T-helper 2 cell (primary cell): ENCODE data around the gene MTIF2.
"Not testable (repeated sequence)": the region's sequence is repeated elsewhere in the genome, so short reads cannot be mapped to it uniquely, and the experiment has no call there.

Experiments
- DNase-seq, 5 experiments: peaks; one replicate each; pipeline versions ENCODE4 v3.0.0 to v3.0.0-alpha.2; 2012 to 2022
- total RNA-seq, 2 donors: gene quantifications; one replicate each; lab custom pipeline; 2026; lab: John Stamatoyannopoulos, UW

Gene MTIF2, protein sequence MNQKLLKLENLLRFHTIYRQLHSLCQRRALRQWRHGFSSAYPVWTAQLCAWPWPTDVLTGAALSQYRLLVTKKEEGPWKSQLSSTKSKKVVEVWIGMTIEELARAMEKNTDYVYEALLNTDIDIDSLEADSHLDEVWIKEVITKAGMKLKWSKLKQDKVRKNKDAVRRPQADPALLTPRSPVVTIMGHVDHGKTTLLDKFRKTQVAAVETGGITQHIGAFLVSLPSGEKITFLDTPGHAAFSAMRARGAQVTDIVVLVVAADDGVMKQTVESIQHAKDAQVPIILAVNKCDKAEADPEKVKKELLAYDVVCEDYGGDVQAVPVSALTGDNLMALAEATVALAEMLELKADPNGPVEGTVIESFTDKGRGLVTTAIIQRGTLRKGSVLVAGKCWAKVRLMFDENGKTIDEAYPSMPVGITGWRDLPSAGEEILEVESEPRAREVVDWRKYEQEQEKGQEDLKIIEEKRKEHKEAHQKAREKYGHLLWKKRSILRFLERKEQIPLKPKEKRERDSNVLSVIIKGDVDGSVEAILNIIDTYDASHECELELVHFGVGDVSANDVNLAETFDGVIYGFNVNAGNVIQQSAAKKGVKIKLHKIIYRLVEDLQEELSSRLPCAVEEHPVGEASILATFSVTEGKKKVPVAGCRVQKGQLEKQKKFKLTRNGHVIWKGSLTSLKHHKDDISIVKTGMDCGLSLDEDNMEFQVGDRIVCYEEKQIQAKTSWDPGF
- 20.9 to 41.9 reads per million in 2 donors for total RNA-seq

DNA sequence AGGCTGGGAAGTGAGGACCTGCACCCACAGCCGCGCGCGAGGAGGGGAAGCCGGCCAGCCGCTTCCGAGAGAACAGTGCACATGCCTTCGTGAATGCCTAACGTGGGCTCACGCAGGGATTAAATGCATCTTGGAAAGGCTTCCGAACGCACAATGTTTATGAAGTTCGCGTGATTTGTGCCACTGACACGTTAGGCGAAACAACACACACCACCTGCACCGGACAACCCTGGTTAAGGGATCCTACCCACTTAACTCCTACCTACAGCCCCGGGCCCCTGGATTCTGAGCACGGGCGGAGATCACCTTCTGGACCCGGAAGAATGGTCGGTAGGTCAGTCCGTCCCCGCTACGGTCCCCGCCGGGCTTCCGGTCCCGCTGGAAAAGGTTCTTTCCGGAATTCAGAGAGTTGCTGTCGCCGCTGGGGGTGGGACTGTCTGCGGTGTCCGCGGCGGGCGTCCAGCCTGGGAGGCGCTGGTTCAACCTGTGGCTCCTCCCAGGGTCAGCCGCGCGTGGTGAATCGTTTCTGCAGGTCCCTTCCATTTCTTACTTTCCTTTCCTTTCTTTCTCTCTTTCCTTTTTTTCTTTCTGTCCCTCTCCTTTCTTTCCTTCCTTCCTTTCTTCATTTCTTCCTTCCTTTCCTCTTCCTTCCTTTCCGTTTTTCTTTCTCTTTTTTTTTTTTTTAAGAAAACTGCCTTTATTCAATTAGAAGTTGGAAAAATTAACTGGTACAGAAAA is at the start of gene MTIF2:
Gene MTIF2 (minus strand): TSS at position 325 of the 738 bp plus-strand sequence. CDS start 5,373 bp downstream, outside the sequence.
- DNase-seq = peak; percentile 66 to 91 (median 84)

GRCh38 chr2:55314985-55315384 is 46.0 kb upstream of the MTIF2 start:
- no peak for DNase-seq

DNA sequence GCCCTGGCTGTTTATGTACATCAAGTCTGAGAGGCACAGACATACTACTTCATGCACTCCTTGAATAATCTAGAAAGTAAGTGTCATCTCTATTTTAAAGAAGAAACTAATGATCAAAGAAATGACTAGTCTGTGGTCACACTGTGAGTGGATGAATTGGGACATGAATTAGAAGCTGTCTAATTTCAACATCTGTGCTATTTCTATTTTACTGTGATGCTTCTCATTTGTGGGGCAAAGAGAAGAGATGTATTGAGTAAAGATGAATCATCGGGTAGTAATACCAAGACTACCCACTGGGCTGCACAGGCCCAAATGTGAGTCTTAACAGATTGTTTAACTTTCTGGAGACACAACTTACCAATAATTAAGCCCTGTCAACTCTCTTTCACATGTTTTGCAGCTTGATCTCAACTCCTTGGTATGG is 42.4 kb upstream of the MTIF2 start:
- DNase-seq = peak in 1 of 5 experiments; percentile 78

DNA sequence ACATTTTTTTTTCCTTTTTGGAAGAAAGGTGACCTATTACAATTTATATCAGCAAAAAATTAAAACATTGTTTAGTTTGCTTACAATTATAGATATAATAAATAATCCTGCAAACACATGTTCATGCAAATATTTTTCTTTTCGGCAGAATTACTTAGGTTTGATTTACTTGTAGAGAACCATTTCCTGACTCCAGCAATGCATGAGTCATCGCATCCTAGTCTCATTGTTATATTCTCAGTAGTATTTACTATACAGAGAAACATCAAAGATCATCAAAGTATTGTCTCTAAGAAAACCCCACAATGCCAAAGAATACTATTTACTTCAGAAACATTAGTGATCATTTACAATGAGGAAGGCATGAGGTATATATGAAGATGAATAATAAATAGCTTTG is 40.4 kb upstream of the MTIF2 start:
- no peak for DNase-seq

DNA sequence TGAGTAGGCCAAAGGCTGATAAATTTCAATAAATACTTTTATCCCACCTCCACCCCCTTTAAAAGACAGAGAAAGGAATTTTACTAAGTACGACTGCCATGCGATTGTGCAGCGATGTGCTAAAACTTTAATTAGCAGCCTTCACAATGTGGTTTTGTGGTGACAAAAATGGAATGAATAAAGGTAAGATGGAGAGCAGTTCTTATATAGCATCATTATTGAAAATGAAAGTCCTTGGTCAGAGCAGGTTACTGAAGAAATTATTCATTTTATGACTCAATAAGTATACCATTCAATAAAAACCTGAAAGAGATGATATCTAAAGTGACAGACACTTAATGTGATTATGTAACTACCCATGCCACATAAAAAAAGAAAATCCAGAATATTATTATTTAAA is 33.2 kb upstream of the MTIF2 start:
- peak in 1 of 5 experiments; percentile 65 for DNase-seq

- DNase-seq = no peak
Measured at GRCh38 chr2:55301277-55301676, 32.2 kb upstream of the MTIF2 start.

DNA sequence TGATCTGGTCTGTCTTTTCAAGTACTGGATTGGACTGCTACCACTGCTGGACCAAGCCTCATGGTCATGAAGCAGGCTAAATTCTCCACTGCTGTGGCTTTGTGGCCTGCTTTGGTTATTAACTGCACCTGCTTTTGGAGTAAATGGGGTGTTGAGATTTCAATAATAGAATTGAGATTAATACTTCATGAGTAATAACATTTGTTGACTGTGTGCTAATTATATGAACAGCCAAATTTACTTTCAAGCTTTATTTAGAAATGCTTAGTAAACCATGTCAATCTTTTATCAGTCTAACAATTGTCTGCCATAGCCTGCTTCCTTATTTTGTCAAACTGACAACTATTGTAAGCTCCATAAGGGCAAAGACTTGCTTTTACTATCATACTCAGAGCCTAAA is 27.4 kb upstream of the MTIF2 start:
- DNase-seq = no peak

DNA sequence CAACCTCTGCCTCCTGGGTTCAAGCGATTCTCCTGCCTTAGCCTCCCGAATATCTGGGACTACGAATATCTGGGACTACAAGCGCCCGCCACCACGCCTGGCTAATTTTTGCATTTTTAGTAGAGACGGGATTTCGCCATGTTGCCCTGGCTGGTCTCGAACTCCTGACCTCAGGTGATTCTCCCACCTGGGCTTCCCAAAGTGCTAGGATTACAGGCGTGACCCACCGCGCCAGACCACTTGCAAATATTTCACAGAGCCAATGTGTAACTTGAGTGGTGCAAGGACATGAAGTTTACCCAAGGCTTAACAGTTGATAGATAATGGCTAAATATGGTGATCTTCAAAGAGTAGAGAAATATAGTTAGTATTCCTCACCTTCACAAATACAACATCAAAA is 14.1 kb upstream of the MTIF2 start:
- no peak for DNase-seq

DNA sequence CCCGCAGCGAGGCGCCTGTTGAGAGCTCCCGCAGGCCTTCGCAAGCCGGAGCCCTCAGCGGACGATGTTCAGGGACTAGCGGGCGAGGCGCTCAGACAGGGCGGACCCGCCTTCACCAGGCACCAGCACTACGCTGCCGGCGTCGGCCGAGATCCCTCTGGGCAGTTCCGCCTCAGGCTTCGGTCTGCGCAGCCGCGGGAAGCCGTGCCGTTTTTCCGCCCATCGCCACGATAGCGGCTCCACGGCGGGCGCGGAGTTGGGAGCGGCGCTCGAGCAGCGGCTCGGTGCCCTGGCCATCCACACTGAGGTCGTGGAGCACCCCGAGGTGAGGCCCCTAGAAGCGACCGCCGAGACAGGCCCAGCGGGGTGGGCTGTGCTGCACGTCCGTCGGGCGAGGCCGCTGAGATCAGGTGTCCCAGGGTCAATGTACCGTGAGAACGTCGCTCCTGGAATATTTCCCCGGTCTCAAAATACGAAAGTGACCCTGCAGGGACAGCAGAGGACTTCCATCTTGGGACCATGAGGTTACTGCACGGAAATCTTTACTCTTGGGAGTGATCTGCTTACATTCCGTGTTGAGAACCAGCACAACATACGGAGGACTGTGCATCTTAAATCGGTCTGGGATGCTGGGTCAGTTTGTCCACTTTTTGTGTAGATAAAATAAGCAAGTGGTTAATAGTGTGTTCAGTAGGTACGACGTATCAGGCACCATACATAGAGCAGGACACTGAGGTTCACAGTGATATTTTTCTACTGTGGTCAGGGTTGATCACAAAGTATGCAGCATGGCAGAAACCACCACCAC is 13.3 kb upstream of the MTIF2 start:
- peak; percentile 67 to 92 (median 81) for DNase-seq

- not testable (repeated sequence) for DNase-seq
Measured at GRCh38 chr2:55280851-55281546, 12.0 kb upstream of the MTIF2 start.

GRCh38 chr2:55279859-55280424 is 10.9 kb upstream of the MTIF2 start:
- not testable (repeated sequence) for DNase-seq

DNA sequence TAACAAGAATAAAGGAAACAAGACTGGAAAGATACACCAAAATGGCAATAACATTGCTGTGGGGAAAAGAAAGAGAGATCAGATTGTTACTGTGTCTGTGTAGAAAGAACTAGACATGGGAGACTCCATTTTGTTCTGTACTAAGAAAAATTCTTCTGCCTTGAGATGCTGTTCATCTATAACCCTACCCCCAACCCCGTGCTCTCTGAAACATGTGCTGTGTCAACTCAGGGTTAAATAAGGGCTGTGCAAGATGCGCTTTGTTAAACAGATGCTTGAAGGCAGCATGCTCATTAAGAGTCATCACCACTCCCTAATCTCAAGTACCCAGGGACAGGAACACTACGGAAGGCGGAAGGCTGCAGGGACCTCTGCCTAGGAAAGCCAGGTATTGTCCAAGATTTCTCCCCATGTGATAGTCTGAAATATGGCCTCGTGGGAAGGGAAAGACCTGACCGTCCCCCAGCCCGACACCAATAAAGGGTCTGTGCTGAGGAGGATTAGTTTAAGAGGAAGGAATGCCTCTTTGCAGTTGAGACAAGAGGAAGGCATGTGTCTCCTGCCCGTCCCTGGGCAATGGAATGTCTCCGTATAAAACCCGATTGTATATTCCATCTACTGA is 10.3 kb upstream of the MTIF2 start:
- DNase-seq = not testable (repeated sequence)

DNA sequence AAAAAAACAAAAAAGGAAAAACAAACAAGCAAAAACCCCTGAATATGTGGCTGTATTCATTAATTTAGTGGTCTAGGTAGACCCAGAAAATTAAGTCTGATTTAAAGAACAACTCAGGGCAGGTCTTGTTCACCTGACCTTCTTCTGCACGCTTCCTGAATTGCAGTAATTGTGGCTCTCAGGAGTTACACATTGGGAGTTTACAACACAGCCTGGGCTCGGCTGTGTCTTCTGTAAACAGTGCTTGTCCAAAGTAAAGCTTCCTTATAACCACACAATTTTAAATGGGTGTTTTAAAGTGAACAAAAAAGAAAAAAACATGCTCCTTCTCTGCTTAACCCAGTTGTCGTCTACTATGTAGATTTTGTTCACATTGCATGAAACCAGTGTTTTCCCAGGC is 8.3 kb upstream of the MTIF2 start:
- no peak for DNase-seq

GRCh38 chr2:55274346-55274745 is 5.3 kb upstream of the MTIF2 start:
- DNase-seq = not testable (repeated sequence)

DNA sequence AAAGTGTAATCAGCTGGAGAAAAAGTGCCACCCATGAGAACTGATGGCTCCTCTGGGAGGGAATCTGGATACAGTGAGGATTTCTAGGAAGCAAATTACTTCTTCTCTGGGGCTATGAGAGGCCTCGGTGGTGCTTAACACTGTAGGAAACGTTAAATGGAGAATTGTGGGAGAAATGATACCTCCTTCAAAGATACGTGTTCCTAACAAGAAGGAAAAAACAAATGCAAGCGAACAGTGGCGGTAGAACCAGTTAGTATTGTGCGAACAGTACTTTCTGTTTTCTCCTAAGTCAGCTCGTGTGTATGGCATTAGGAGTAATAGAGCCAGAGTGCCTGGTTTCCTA is 587 bp upstream of the MTIF2 start:
- DNase-seq = peak in 1 of 5 experiments; percentile 22

- DNase-seq = no peak
Measured at GRCh38 chr2:55268288-55268906, 634 bp downstream of the MTIF2 start.

DNA sequence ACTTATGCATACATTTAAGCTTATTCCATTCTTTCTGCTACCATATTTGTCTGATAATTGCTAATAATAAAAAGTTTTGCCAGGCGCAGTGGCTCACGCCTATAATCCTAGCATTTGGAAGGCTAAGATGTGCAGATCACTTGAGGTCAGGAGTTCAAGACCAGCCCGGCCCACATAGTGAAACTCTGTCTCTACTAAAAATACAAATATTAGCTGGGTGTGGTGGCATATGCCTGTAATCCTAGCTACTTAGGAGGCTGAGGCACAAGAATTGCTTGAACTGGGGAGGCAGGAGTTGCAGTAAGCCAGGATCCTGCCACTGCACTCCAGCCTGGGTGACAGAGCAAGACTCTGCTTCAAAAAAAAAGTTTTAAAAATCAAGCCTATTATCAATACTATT is 9.4 kb downstream of the MTIF2 start:
- not testable (repeated sequence) for DNase-seq

DNA sequence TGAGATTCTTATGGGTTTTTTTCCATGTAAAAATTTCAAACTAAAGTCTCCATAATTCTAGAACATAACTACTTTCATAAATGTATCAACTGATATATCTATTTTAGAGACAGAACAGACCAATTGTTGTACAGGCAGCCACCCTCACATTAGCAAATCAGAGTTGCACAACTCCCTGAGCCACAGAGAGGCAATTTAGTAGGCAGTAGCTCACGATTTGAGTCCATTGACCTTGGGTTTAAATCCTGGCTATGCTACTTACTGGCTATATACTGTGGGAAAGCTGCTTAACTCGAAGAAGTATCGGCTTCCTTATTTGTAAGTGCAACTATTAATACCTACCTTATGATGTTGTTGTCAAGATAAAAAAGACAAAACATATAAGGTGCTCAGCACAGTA is 16.2 kb downstream of the MTIF2 start:
- no peak for DNase-seq

DNA sequence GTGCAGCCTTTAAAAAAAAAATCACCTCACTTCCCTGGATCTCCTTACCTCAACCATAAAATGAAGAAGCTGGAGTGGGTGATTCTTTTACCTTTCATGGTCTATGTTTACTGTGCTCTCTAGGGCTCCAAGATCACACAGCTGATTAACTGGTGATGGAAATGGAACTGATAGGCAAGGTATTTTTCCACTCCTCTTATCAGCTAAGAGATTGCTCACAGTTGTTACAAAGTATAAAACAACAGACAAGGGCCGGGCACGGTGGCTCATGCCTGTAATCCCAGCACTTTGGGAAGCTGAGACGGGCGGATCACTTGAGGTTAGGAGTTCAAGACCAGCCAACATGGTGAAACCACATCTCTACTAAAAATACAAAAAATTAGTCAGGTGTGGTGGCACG is 22.0 kb downstream of the MTIF2 start:
- no peak for DNase-seq

DNA sequence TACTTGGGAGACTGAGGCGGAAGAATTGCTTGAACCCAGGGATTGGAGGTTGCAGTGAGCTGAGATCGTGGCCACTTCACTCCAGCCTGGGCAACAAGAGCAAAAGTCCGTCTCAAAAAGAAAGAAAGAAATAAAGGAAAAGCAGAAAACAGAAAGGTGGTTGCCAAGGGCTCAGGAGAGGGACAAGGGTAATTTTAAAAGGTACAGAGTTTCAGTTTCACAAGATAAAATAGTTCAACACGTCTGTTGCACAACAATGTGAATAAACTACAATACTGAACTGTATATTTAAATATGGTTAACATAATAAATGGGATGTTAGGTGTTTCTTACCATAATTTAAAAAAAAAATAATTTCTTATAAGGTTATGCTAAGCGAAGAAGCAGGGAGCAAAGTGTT is 23.6 kb downstream of the MTIF2 start:
- DNase-seq = no peak
